Smooth muscle cell (in vitro differentiated cells): ENCODE measurements around the gene VENTX. TPM values are rescaled to one million over a fixed set of nuclear protein-coding genes. Genes with fewer than 3 reads are reported as not detected.

Experiments used
- DNase-seq: peaks from one replicate; lab custom pipeline; 2025; ENCODE audit not compliant: unreplicated experiment; lab: John Stamatoyannopoulos, UW
- H2AFZ ChIP-seq: fragments of 200-600 bp; sonication (generic); 2 replicates; pipeline ENCODE4 v1.6.0; 2016; ENCODE audit warnings: antibody characterized with exemption, low read depth, mild to moderate bottlenecking
- H3F3A ChIP-seq: fragments of 200-600 bp; sonication (generic); 2 replicates; pipeline ENCODE4 v1.6.0; 2017; ENCODE audit warnings: antibody characterized with exemption, low read depth
- H3K27ac ChIP-seq: fragments of 200-600 bp; sonication (generic); 2 replicates; pipeline ENCODE4 v1.5.1; 2016; ENCODE audit warnings: low read depth, mild to moderate bottlenecking
- H3K27me3 ChIP-seq: fragments of 200-600 bp; sonication (generic); 2 replicates; pipeline ENCODE4 v1.6.1; 2016; ENCODE audit warnings: low read depth, mild to moderate bottlenecking
- H3K36me3 ChIP-seq: fragments of 200-600 bp; sonication (generic); 2 replicates; pipeline ENCODE4 v1.5.1; 2016; ENCODE audit warnings: low read depth
- H3K4me1 ChIP-seq: fragments of 200-600 bp; sonication (generic); 2 replicates; pipeline ENCODE4 v1.5.1; 2016; ENCODE audit warnings: low read depth
- H3K4me2 ChIP-seq: fragments of 200-600 bp; sonication (generic); 2 replicates; pipeline ENCODE4 v1.6.0; 2016; ENCODE audit warnings: mild to moderate bottlenecking
- H3K4me3 ChIP-seq: fragments of 200-600 bp; sonication (generic); 2 replicates; pipeline ENCODE4 v1.5.1; 2016; ENCODE audit warnings: mild to moderate bottlenecking
- H3K79me2 ChIP-seq: fragments of 200-600 bp; sonication (generic); 2 replicates; pipeline ENCODE4 v1.6.0; 2016; ENCODE audit warnings: low read depth, mild to moderate bottlenecking
- H3K9ac ChIP-seq: fragments of 200-600 bp; sonication (generic); 2 replicates; pipeline ENCODE4 v1.6.0; 2016; ENCODE audit warnings: low read depth
- H3K9me3 ChIP-seq: fragments of 200-600 bp; sonication (generic); replicated peaks from 2 replicates; pipeline ENCODE4 v1.5.1; 2016; ENCODE audit warnings: low read depth
- H4K20me1 ChIP-seq: fragments of 200-600 bp; sonication (generic); 2 replicates; pipeline ENCODE4 v1.6.0; 2016; ENCODE audit warnings: low read depth
- CTCF ChIP-seq: fragments of 200-600 bp; sonication (generic); IDR thresholded peaks from 2 replicates; pipeline ENCODE4 v1.5.1; 2017; ENCODE audit warnings: borderline replicate concordance, mild to moderate bottlenecking, antibody characterized with exemption; ENCODE audit not compliant: insufficient read depth, poor library complexity, severe bottlenecking
- WGBS: methylation state at CpG from one replicate; pipeline ENCODE4 v1.1.7; 2016; ENCODE audit warnings: low lambda C conversion rate; 5-methylcytosine and 5-hydroxymethylcytosine counted together
- polyA plus RNA-seq: library from polyadenylated mRNA; unstranded; fragments of >200 nt; fragmentation: Nextera tagmentation; extraction: Ambion mirVana; gene quantifications from 2 replicates; pipeline ENCODE4 v1.2.1, GENCODE V29; 2016
- total RNA-seq: library from RNA; depleted of rRNA; stranded (reverse); fragments of >200 nt; gene quantifications from 2 replicates; pipeline ENCODE4 v1.2.3, GENCODE V29; 2014

The VENTX gene
- total and polyA plus RNA-seq, 2 experiments from 2014 or later, result not detected

- Histone ChIP-seq H4K20me1 (no peaks in the 10 kb centered on the region), H3K9me3 (no peaks in the 10 kb centered on the region), H3K79me2 (no peaks in the 10 kb centered on the region), H3K36me3 (no peaks in the 10 kb centered on the region), H3F3A (no peaks in the 10 kb centered on the region), H2AFZ (no peak overlapping the region), H3K27me3 (peaks cover 14% of the 10 kb centered on the region), H3K4me2 (no peak overlapping the region), H3K9ac (no peak overlapping the region), H3K27ac (no peak overlapping the region), H3K4me3 (no peak overlapping the region), H3K4me1 (peaks cover 5% of the 10 kb centered on the region)
- no peak for TF ChIP-seq CTCF
- DNase-seq, result no peak
- WGBS, result 88% methylated on average over 14 of the region's 14 CpGs
These were observed 5.9 kb downstream of the VENTX start for GRCh38 chr10:133243593-133243992.

- no peak overlapping the region for H2AFZ ChIP-seq
These were observed 8.0 kb downstream of the VENTX start for GRCh38 chr10:133245439-133246235.

GRCh38 chr10:133246236-133246626 is 8.6 kb downstream of the VENTX start:
- H3K27ac ChIP-seq, result no peak overlapping the region
- H3K9me3 ChIP-seq, result no peaks in the 10 kb centered on the region
- no peak overlapping the region for H3K9ac ChIP-seq
- H3K4me3 ChIP-seq, result no peak overlapping the region
- no peaks in the 10 kb centered on the region for H3F3A ChIP-seq
- WGBS, result 82% methylated on average over 12 of the region's 12 CpGs
- DNase-seq, result no peak
- H3K27me3 ChIP-seq, result no peaks in the 10 kb centered on the region
- H3K4me2 ChIP-seq, result no peak overlapping the region
- no peaks in the 10 kb centered on the region for H3K79me2 ChIP-seq
- no peaks in the 10 kb centered on the region for H4K20me1 ChIP-seq
- no peak for TF ChIP-seq CTCF
- H3K36me3 ChIP-seq, result no peaks in the 10 kb centered on the region
- no peak overlapping the region for H2AFZ ChIP-seq
- peaks cover 2% of the 10 kb centered on the region for H3K4me1 ChIP-seq

More at GRCh38 chr10:133245439-133246235, 8.0 kb downstream of the VENTX start:
- Histone ChIP-seq H3F3A (no peaks in the 10 kb centered on the region), H3K27ac (no peak overlapping the region), H3K9ac (no peak overlapping the region), H3K4me3 (no peak overlapping the region), H3K79me2 (no peaks in the 10 kb centered on the region), H3K4me1 (peaks cover 2% of the 10 kb centered on the region), H3K4me2 (no peak overlapping the region), H3K27me3 (no peaks in the 10 kb centered on the region), H3K9me3 (no peaks in the 10 kb centered on the region), H3K36me3 (no peaks in the 10 kb centered on the region), H4K20me1 (no peaks in the 10 kb centered on the region)
- TF ChIP-seq CTCF, result no peak
- WGBS, result 64% methylated on average over 26 of the region's 33 CpGs
- no peak for DNase-seq
